ENCODE results near the gene COG2. TPM values are rescaled to one million over a fixed set of nuclear protein-coding genes. Genes with fewer than 3 reads are reported as not detected.

Gene COG2
- total and polyA plus RNA-seq, 10 donors = 13.1 to 41.6 (median 29.4) TPM

DNA sequence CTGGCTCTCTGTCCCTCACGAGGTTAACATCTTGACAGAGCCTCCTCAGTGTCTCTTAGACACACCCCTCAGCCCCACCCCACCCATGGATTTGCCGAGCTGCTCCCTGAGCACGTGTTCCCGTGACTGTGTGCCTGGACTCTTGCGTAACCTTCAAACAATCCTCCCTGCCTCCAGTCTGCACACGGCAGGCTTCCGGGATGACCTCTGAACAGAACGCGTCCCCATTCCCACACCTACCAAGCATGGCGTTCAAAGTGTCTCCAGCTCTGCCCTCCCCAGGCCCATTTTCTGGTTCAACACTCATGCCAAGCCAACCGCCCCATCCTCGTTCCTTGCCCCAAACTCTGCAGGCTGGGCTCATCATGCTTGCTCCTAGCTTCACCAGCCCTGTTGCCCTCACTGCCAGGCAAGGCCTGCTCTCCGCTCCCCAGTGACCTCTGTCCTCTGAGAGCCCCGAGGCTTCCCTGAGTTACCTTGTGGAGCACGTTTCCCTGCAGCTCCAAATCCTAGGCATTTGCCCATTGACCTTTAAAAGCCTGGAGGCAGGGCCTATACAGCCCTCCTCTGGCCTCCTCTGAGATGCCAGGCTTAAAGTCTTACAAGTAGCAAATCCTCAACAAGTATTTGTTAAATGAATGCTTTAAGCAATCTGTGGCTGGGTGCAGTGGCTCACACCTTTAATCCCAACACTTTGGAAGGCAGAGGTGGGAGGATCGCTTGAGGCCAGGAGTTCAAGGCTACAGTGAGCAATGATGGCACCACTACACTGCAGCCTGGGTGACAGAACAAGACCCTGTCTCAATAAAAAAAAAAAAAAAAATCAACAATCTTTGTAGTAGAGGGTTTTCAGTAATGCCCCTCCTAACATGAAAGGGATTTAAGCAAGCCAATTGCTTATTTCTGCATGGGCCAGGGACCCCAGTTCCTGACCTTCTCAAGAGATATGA, 66.6 kb downstream of the COG2 start:
- Histone ChIP-seq H3K36me3 (no peaks in the 10 kb centered on the region), H3K27ac (no peak overlapping the region), H3K4me1 (no peaks in the 10 kb centered on the region), H3K27me3 (replicated peaks in 1 of 7) (peaks cover 0 to 13% (median 0%) of the 10 kb centered on the region in 7 donors), H3K9me3 (no peaks in the 10 kb centered on the region), H3K4me3 (no peak overlapping the region)
- TF ChIP-seq, protein P1, sequence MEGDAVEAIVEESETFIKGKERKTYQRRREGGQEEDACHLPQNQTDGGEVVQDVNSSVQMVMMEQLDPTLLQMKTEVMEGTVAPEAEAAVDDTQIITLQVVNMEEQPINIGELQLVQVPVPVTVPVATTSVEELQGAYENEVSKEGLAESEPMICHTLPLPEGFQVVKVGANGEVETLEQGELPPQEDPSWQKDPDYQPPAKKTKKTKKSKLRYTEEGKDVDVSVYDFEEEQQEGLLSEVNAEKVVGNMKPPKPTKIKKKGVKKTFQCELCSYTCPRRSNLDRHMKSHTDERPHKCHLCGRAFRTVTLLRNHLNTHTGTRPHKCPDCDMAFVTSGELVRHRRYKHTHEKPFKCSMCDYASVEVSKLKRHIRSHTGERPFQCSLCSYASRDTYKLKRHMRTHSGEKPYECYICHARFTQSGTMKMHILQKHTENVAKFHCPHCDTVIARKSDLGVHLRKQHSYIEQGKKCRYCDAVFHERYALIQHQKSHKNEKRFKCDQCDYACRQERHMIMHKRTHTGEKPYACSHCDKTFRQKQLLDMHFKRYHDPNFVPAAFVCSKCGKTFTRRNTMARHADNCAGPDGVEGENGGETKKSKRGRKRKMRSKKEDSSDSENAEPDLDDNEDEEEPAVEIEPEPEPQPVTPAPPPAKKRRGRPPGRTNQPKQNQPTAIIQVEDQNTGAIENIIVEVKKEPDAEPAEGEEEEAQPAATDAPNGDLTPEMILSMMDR (IDR thresholded peaks at IDR 0.05 in 8 of 11, conservative IDR thresholded peaks at IDR 0.05 in 3 of 11) = no peak
- TF ChIP-seq POLR2AphosphoS5 (IDR thresholded peaks at IDR 0.05) = no peak
- no peak for TF ChIP-seq POLR2A (IDR thresholded peaks at IDR 0.05)
- no peak for DNase-seq
- 84 to 91% (median 85%) methylated on average over 16 of the region's 16 CpGs for WGBS, 5 donors
- intact Hi-C loops (cut with DNase I; ENCODE audit: low total_unique reads) = no loop called here

DNA sequence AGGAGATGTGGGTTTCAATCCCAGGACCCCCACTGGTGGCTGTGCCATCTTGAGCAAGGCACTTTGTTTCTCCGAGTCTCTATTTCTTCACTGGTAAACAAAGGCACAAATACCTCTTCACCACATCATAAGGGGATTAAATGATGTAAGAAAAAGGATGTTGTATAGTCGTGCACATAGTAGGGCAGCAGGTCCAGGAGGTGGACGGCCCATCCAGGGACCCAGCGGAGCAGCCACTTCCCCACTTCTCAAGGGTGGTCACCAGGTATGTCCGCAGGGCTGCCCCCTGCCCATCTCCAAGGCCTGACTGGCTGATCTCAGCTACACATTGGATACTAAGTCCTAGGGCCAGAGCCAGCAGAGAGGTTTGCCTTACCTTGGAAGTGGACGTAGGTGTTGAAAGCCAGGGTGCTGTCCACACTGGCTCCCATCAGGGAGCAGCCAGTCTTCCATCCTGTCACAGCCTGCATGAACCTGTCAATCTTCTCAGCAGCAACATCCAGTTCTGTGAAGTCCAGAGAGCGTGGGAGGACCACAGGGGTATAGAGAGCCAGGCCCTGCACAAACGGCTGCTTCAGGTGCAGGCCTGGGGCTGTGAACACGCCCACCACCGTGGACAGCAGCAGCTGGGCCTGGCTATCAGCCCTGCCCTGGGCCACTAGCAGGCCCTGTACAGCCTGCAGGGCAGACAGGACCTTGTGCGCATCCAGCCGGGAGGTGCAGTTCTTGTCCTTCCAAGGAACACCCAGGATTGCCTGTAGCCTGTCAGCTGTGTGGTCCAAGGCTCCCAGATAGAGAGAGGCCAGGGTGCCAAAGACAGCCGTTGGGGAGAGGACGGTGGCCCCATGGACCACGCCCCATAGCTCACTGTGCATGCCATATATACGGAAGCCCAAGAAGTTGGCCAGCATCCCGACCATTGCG, 67.6 kb downstream of the COG2 start:
- intact Hi-C loops (cut with DNase I; ENCODE audit: low total_unique reads) = no loop called here
- peaks cover 0 to 18% (median 0%) of the 10 kb centered on the region in 7 donors for H3K27me3 ChIP-seq (replicated peaks in 1 of 7)
- H3K36me3 ChIP-seq = no peaks in the 10 kb centered on the region
- no peak for DNase-seq
- H3K27ac ChIP-seq = no peak overlapping the region
- no peaks in the 10 kb centered on the region for H3K4me1 ChIP-seq
- no peak overlapping the region for H3K4me3 ChIP-seq
- TF ChIP-seq POLR2AphosphoS5 (IDR thresholded peaks at IDR 0.05) = no peak
- TF ChIP-seq, protein P1 (IDR thresholded peaks at IDR 0.05 in 8 of 11, conservative IDR thresholded peaks at IDR 0.05 in 3 of 11) = no peak
- no peaks in the 10 kb centered on the region for H3K9me3 ChIP-seq
- WGBS, 5 donors = 84 to 92% (median 86%) methylated on average over 7 to 18 of the region's 18 CpGs

DNA sequence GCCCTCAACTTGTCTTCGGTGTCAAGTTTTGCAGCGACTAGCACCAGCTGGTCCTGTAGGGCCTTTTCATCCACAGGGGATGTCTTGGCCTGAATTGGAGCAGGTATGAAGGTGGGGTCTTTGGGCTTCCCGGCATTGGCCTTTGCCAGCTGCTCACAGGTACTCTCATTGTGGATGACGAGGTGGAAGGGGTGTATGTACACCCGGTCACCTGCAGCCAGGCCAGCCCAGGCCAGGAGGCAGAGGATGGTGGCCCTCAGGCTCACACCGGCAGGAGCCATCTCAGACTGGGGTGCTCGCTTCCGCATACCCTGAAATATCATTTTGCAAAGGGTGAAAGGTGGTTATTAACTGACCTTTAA, 68.2 kb downstream of the COG2 start:
- 91 to 96% (median 95%) methylated on average over 4 to 8 of the region's 8 CpGs for WGBS, 5 donors
- intact Hi-C loops (cut with DNase I; ENCODE audit: low total_unique reads) = no loop called here
- TF ChIP-seq POLR2AphosphoS5 (IDR thresholded peaks at IDR 0.05) (no peak), POLR2A (IDR thresholded peaks at IDR 0.05) (no peak)
- TF ChIP-seq, protein P1 (IDR thresholded peaks at IDR 0.05 in 8 of 11, conservative IDR thresholded peaks at IDR 0.05 in 3 of 11) = no peak
- Histone ChIP-seq H3K27ac (no peak overlapping the region), H3K9me3 (peaks cover 0 to under 1% (median 0%) of the 10 kb centered on the region in 8 donors), H3K27me3 (replicated peaks in 1 of 7) (peaks cover 0 to 18% (median 0%) of the 10 kb centered on the region in 7 donors), H3K36me3 (no peaks in the 10 kb centered on the region), H3K4me3 (no peak overlapping the region), H3K4me1 (no peaks in the 10 kb centered on the region)
- DNase-seq = no peak

All from spleen (tissue), 11 donors.